SU-DHL-6 (cell line): ENCODE data around the gene SMDT1.

ENCODE experiments used
- H2AFZ ChIP-seq: fragments of 200-600 bp; sonication (generic); 2 replicates; pipeline ENCODE4 v1.6.1; 2014; ENCODE audit warnings: low read depth, mild to moderate bottlenecking, moderate library complexity, mixed read lengths, antibody characterized with exemption, low read length; ENCODE audit not compliant: severe bottlenecking
- H3F3A ChIP-seq: fragments of 200-600 bp; shearing (Covaris generic); 2 replicates; pipeline ENCODE4 v1.6.0; 2016; ENCODE audit warnings: antibody characterized with exemption, mild to moderate bottlenecking; ENCODE audit not compliant: insufficient read depth
- H3K27ac ChIP-seq: fragments of 200-600 bp; sonication (generic); 2 replicates; pipeline ENCODE4 v1.5.1; 2016; ENCODE audit warnings: low read depth, mild to moderate bottlenecking, low read length, moderate library complexity, mixed read lengths
- H3K27me3 ChIP-seq: fragments of 200-600 bp; sonication (generic), shearing (Covaris generic); 2 replicates; pipeline ENCODE4 v1.6.0; 2014; ENCODE audit warnings: mild to moderate bottlenecking, low read length
- H3K36me3 ChIP-seq: fragments of 200-600 bp; sonication (generic); 2 replicates; pipeline ENCODE4 v1.6.1; 2014; ENCODE audit warnings: mild to moderate bottlenecking, low read length, mixed read lengths
- H3K4me2 ChIP-seq: fragments of 300-600, 200-600 bp; shearing (Covaris generic), sonication (generic); 2 replicates; pipeline ENCODE4 v1.6.0; 2014; ENCODE audit warnings: low read length, low read depth, mild to moderate bottlenecking; ENCODE audit not compliant: poor library complexity, severe bottlenecking
- H3K4me3 ChIP-seq: fragments of 200-600 bp; sonication (generic); 2 replicates; pipeline ENCODE4 v1.5.1; 2014; ENCODE audit warnings: antibody characterized with exemption, low read length, mild to moderate bottlenecking, mixed read lengths; ENCODE audit not compliant: insufficient read depth, poor library complexity, severe bottlenecking
- H3K79me2 ChIP-seq: fragments of 200-600 bp; sonication (generic); 2 replicates; pipeline ENCODE4 v1.6.1; 2014; ENCODE audit warnings: mild to moderate bottlenecking, low read length, moderate library complexity; ENCODE audit not compliant: insufficient read depth
- H3K9ac ChIP-seq: fragments of 200-600 bp; sonication (generic); 2 replicates; pipeline ENCODE4 v1.7.0; 2014; ENCODE audit warnings: mild to moderate bottlenecking, low read length
- H3K9me2 ChIP-seq: fragments of 200-600 bp; sonication (generic); replicated peaks from 2 replicates; pipeline ENCODE4 v1.6.1; 2014; ENCODE audit warnings: low read length; ENCODE audit not compliant: insufficient read depth
- H3K9me3 ChIP-seq: fragments of 200-600 bp; sonication (generic); 2 replicates; pipeline ENCODE4 v1.6.1; 2014; ENCODE audit warnings: low read length, mixed read lengths; ENCODE audit not compliant: insufficient read depth
- H4K20me1 ChIP-seq: fragments of 200-600 bp; sonication (generic); 2 replicates; pipeline ENCODE4 v1.6.1; 2014; ENCODE audit warnings: low read depth, mild to moderate bottlenecking, antibody characterized with exemption, low read length, moderate library complexity, mixed read lengths
- EZH2phosphoT487 ChIP-seq: fragments of 200-600 bp; sonication (generic), shearing (Covaris generic); conservative IDR thresholded peaks from 2 replicates; pipeline ENCODE4 v1.6.1; 2018; ENCODE audit warnings: mild to moderate bottlenecking, antibody characterized with exemption, low read length, moderate library complexity, mixed read lengths
- TF ChIP-seq, protein P1 (sequence below): fragments of 200-600 bp; sonication (generic); IDR thresholded peaks from one replicate; pipeline ENCODE4 v1.5.1; 2017; ENCODE audit warnings: antibody characterized with exemption, mild to moderate bottlenecking, low read length, moderate library complexity; ENCODE audit not compliant: insufficient read depth, poor library complexity, severe bottlenecking

The SMDT1 gene

DNA sequence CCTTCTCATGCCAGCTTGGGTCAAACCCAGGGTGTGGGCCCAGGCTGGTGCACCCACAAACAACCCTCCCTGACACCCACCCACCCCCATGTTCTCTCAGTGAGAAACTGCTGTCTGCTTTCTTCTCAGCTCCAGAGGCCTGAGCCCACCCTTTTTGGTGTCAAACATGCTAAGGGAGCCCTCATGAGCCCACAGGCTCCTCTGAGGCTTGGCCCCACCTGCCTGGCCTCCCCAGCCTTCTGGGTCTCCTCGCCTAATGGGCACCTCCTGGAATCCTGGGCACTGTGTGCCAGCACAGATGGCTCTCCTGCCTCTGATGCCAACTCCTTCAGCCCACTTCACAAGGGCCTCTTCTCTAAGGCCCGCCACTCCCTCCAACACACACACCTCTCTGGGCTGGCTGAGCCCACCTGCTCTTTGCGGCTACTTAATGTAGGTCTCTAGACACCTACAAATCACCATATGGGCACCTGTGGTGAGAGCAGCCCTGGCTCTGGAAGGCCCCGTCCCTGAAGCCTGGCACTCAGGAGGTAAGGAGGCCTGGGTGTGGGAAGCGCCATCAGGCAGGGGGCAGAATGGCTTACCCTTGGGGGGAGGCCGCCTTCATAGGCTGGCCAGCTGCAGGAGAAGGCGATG, 13.3 kb upstream of the SMDT1 start:
- H3K27ac ChIP-seq, result no peak overlapping the region
- no peaks in the 10 kb centered on the region for H3K9me2 ChIP-seq
- H3K4me2 ChIP-seq, result no peak overlapping the region
- H4K20me1 ChIP-seq, result no peaks in the 10 kb centered on the region
- H3K27me3 ChIP-seq, result no peaks in the 10 kb centered on the region
- no peak overlapping the region for H3K4me3 ChIP-seq
- H3F3A ChIP-seq, result no peaks in the 10 kb centered on the region
- no peak overlapping the region for H3K9ac ChIP-seq
- H3K36me3 ChIP-seq, result no peaks in the 10 kb centered on the region
- no peaks in the 10 kb centered on the region for H3K9me3 ChIP-seq
- no peaks in the 10 kb centered on the region for H3K79me2 ChIP-seq
- TF ChIP-seq, protein P1, sequence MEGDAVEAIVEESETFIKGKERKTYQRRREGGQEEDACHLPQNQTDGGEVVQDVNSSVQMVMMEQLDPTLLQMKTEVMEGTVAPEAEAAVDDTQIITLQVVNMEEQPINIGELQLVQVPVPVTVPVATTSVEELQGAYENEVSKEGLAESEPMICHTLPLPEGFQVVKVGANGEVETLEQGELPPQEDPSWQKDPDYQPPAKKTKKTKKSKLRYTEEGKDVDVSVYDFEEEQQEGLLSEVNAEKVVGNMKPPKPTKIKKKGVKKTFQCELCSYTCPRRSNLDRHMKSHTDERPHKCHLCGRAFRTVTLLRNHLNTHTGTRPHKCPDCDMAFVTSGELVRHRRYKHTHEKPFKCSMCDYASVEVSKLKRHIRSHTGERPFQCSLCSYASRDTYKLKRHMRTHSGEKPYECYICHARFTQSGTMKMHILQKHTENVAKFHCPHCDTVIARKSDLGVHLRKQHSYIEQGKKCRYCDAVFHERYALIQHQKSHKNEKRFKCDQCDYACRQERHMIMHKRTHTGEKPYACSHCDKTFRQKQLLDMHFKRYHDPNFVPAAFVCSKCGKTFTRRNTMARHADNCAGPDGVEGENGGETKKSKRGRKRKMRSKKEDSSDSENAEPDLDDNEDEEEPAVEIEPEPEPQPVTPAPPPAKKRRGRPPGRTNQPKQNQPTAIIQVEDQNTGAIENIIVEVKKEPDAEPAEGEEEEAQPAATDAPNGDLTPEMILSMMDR, result no peak
- no peak for TF ChIP-seq EZH2phosphoT487
- H2AFZ ChIP-seq, result no peak overlapping the region

DNA sequence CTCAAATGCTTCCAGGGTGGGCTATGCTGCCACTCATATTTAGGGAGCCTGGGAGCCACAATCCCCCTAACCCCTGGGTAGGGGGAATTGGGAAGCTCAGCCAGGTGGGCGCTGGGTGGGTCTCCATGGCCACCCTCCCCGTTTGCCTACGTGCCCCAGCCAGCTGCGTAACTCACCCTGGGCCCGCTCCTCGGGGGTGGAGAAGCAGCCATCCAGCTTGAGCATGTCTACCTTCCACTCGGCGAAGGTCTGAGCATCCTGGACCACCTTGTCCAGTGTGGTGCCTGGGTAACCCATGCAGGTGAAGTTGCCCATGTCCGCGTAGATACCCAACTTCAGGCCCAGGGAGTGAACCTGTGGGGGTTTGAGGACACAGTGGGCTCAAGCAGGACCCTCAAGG, 12.6 kb upstream of the SMDT1 start:
- TF ChIP-seq, protein P1, result no peak
- no peak for TF ChIP-seq EZH2phosphoT487
- H3F3A ChIP-seq, result no peaks in the 10 kb centered on the region

DNA sequence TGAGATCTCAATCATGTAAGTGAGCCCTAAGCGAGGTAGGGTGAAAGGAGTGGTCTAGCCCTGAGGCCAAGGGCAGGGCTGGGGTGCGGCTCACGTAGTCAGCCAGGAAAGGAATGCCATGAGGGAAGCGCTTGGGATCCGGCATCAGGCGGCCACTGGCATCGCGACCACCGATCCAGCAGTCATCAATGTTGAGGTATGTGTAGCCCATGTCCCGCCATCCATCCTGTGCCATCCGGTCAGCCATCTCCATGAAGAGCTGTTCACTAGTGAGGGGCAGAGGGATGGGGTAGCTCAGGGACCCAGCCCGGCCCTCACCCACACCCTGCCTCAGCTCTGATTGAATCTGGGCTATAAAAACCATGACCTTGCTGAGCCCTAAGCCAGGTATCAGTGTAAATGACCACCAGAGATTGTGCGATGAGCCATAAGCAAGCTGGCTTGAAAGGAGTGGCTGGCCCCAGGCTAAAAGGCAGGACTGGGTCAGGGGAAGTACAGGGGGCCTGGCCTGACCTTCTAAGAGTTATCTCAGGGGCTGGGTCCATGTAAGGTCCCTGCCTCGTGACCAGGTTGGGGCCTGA, 11.7 kb upstream of the SMDT1 start:
- no peaks in the 10 kb centered on the region for H3K9me3 ChIP-seq

More for the DNA sequence above, 12.6 kb upstream of the SMDT1 start:
- no peak overlapping the region for H3K27ac ChIP-seq
- no peak overlapping the region for H3K4me3 ChIP-seq
- H3K4me2 ChIP-seq, result no peak overlapping the region
- no peaks in the 10 kb centered on the region for H3K27me3 ChIP-seq
- no peak overlapping the region for H2AFZ ChIP-seq
- H3K79me2 ChIP-seq, result no peaks in the 10 kb centered on the region
- H3K9ac ChIP-seq, result no peak overlapping the region
- no peaks in the 10 kb centered on the region for H3K9me2 ChIP-seq
- no peaks in the 10 kb centered on the region for H3K36me3 ChIP-seq
- H4K20me1 ChIP-seq, result no peaks in the 10 kb centered on the region
- no peaks in the 10 kb centered on the region for H3K9me3 ChIP-seq

More for the DNA sequence above, 11.7 kb upstream of the SMDT1 start:
- TF ChIP-seq, protein P1, result no peak
- no peak for TF ChIP-seq EZH2phosphoT487
- Histone ChIP-seq H3K9ac (no peak overlapping the region), H3K9me2 (no peaks in the 10 kb centered on the region), H3K36me3 (no peaks in the 10 kb centered on the region), H3K4me2 (no peak overlapping the region), H3K79me2 (no peaks in the 10 kb centered on the region), H4K20me1 (no peaks in the 10 kb centered on the region), H3K27me3 (no peaks in the 10 kb centered on the region), H3F3A (no peaks in the 10 kb centered on the region), H2AFZ (no peak overlapping the region), H3K27ac (no peak overlapping the region), H3K4me3 (no peak overlapping the region)
